ENCODE results near the gene LDHD.

- TF ChIP-seq CTCF (conservative IDR thresholded peaks at IDR 0.05) (no peak), ZFX (IDR thresholded peaks at IDR 0.05) (no peak)
These were observed 19.3 kb downstream of the LDHD start for GRCh38 chr16:75097191-75097761.

All from C4-2B (cell line).